HG03460 (cell line): ENCODE results near the gene NHEJ1.
A peak's percentile ranks its signal among the peaks of the same experiment; 100 is the strongest.
"Not testable (repeated sequence)": the region's sequence is repeated elsewhere in the genome, so short reads cannot be mapped to it uniquely, and the experiment has no call there.

Experiments
- ATAC-seq: cut with Tn5 transposase; IDR thresholded peaks from one replicate; pipeline ENCODE4 v1.9.1; 2021; ENCODE audit not compliant: unreplicated experiment

NHEJ1 gene, protein sequence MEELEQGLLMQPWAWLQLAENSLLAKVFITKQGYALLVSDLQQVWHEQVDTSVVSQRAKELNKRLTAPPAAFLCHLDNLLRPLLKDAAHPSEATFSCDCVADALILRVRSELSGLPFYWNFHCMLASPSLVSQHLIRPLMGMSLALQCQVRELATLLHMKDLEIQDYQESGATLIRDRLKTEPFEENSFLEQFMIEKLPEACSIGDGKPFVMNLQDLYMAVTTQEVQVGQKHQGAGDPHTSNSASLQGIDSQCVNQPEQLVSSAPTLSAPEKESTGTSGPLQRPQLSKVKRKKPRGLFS

GRCh38 chr2:219160186-219161017 lies at the start of gene NHEJ1:
Gene NHEJ1 (minus strand): TSS chr2:219160815. CDS start chr2:219158362, 2,453 bp downstream.
- ATAC-seq, result peak; percentile 87

- no peak for ATAC-seq
These were observed 48.9 kb upstream of the NHEJ1 start for GRCh38 chr2:219209236-219210195.

DNA sequence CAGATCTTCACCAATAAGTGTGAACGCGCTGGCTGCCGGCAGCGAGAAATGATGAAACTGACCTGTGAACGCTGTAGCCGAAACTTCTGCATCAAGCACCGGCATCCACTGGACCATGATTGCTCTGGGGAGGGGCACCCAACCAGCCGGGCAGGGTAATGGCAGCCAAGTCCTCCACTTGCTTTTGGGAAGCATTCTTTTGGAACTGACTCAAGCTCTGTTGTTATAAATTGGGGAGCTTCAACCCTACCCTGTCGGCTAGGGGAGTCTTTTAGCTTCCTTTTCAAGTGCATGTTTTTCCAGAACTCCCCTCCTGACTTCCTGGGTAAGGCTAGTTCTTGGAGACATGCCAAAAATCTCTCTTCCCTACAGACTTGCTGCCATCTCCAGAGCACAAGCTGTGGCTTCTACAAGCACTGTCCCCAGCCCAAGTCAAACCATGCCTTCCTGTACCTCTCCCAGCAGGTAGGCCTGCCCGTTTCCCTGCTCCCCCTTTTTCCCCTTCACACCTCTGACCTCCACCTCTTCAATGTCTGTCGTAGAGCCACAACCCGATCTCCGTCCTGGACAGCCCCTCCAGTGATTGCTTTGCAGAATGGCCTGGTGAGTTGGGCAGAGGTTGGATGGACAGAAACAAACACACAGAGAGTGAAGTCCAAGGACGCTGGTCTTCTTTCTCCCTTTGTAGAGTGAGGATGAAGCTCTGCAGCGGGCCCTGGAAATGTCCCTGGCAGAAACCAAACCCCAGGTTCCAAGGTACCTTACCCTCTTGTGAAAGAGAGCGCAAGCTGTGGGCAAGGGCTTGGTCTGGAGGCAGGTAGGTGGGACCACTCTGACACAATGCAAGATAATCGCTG lies 47.5 kb upstream of the NHEJ1 start:
- ATAC-seq, result no peak

GRCh38 chr2:219207134-219207883 lies 46.7 kb upstream of the NHEJ1 start:
- ATAC-seq, result no peak

- peak; percentile 97 for ATAC-seq
These were observed 45.9 kb upstream of the NHEJ1 start, which contains the start of gene ZFAND2B for GRCh38 chr2:219206328-219207133. Gene ZFAND2B (plus strand): TSS chr2:219206782. CDS start chr2:219206988, 206 bp downstream.

- no peak for ATAC-seq
These were observed 45.3 kb upstream of the NHEJ1 start for GRCh38 chr2:219205981-219206327.

- no peak for ATAC-seq
These were observed 44.5 kb upstream of the NHEJ1 start for GRCh38 chr2:219205165-219205538.

DNA sequence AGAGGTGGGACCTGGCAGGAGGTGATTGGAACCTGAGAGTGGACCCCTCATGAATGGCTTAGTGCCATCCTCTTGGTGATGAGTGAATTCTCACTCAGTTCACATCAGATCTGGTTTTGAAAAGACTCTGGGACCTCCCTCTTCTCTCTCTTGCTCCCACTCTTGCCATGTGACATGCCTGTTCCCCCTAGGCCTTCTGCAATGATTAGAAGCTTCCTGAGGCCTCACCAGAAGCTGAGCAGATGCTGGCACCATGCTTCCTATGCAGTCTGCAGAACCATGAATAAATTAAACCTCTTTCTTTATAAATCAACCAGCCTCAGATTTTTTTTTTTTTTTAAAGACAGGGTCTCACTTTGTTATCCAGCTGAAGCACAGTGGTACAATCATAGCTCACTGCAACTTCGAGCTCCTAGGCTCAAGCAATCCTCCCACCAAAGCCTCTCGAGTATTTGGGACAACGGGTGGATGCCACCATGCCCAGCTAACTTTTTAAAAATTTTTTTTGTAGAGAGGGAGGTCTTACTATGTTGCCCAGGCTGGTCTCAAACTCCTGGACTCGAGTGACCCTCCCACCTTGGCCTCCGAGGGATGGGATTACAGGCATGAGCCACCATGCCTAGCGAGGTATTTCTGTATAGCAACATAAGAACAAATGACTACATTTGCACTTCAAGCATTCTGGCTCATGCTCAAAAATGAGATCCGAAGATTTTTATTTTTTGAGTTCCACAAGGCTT lies 44.0 kb upstream of the NHEJ1 start:
- ATAC-seq, result no peak

GRCh38 chr2:219201331-219201730 lies 40.7 kb upstream of the NHEJ1 start:
- not testable (repeated sequence) for ATAC-seq

DNA sequence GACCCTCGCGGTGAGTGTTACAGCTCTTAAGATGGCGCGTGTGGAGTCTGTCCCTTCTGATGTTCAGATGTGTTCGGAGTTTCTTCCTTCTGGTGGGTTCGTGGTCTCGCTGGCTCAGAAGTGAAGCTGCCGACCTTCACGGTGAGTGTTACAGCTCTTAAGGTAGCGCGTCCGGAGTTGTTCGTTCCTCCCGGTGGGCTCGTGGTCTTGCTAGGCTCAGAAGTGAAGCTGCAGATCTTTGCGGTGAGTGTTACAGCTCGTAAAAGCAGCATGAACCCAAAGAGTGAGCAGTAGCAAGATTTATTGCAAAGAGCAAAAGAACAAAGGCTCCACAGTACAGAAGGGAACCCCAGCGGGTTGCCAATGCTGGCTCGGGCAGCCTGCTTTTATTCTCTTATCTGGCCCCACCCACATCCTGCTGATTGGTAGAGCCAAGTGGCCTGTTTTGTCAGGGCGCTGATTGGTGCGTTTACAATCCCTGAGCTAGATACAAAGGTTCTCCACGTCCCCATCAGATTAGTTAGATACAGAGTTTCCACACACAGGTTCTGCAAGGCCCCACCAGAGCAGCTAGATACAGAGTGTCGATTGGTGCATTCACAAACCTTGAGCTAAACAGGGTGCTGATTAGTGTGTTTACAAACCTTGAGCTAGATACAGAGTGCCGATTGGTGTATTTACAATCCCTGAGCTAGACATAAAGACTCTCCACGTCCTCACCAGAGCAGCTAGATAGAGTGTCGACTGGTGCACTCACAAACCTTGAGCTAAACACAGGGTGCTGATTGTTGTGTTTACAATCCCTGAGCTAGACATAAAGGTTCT lies 40.1 kb upstream of the NHEJ1 start:
- not testable (repeated sequence) for ATAC-seq

DNA sequence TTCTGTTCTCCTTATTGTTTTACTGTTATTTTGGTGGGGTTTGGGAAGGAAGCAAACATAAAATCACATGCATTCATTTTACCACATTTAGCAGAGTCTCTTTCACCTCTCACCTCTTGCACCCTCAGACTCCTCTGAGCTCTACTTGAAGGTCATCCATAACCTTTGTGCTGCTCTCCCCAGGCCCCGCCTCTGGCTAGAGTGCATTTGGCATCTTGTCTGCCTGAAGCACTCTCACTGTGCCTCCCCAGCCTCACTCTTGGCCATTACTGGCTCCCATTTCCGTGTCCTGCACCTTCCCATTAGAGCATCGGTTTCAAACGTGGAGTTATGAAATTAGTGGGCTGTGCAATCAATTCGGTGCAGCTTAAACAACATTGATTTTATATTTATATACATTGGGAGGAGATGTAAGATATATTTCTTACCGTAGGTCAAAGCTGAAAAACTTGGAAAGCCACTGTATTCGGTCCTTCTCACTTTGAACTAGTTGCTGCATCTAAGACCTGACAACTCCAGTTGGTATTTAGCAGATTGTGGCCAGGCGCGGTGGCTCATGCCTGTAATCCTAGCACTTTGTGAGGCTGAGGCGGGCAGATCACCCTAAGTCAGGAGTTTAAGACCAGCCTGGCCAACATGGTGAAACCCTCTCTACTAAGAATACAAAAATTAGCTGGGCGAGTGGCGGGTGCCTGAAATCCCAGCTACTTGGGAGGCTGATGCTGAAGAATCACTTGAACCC lies 39.0 kb upstream of the NHEJ1 start:
- no peak for ATAC-seq

- no peak for ATAC-seq
These were observed 38.4 kb upstream of the NHEJ1 start for GRCh38 chr2:219198974-219199373.

DNA sequence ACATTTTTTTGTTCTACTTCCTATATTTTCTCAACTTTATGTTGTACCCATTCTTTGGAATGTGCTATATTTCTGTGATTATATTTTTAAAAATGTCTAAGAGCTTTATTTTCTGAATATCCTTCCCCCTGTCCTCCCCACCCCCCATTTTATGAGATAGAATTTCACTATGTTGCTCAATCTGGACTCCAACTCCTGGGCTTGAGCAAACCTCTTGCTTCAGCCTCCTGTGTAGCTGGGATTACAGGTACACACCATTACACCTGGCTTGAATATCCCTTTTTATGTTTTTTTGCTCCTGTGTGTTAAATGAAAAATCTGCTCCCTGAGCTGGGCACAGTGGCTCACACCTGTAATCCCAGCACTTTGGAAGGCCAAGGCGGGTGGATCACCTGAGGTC lies 36.8 kb upstream of the NHEJ1 start:
- no peak for ATAC-seq

- ATAC-seq, result no peak
These were observed 26.3 kb upstream of the NHEJ1 start for GRCh38 chr2:219186754-219187456.

DNA sequence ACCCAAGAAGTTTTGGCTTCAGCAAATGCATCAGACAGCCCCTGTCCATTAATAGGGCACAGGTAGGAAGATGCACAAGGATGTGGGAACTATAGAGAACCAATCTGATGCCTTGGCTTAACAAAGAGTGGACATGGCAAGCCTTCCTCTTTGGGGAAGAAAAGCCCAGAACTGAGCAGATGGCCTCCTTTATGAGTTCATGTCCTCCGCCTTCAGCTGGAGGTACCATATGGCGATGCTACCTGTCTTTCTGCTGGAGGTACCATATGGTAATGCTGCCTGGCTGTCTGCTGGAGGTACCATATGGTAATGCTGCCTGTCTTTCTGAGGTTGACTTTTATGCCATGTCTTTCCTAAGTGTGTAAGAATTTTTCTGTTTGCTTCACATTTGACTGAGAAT lies 23.5 kb upstream of the NHEJ1 start:
- no peak for ATAC-seq
